ENCODE measurements around the gene HLA-B.

Gene HLA-B

GRCh38 chr6:31345026-31345730 lies 11.8 kb downstream of the HLA-B start:
- TF ChIP-seq POLR2AphosphoS5 (IDR thresholded peaks at IDR 0.05; ENCODE audit: low read depth, low read length) (no peak), SIN3A (IDR thresholded peaks at IDR 0.05; ENCODE audit: borderline replicate concordance, insufficient read depth, low read length) (no peak)

DNA sequence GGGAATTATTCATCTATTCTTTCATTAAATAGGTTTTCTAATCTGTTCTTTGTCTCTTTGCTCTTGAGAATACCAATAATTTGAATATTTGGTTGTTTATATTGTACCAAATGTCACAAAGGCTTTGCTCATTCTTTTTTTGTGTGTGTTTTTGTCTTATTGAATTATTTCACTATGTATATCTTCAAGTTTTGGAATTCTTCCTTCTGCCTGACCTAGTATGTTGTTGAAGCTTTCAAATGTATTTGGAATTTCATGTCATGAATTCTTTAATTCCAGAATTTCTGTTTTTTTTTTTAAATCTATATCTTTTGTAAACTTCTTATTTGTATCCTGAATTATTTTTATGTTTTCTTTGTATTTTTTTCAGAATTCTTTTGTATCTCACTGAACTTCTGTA lies 16.8 kb downstream of the HLA-B start:
- TF ChIP-seq SIN3A (IDR thresholded peaks at IDR 0.05; ENCODE audit: borderline replicate concordance, insufficient read depth, low read length) (no peak), TAF1 (IDR thresholded peaks at IDR 0.05; ENCODE audit: borderline replicate concordance, insufficient read depth, low read length) (no peak), FOXP2 (optimal IDR thresholded peaks at IDR 0.05; ENCODE audit: borderline replicate concordance, extremely low read depth, extremely low read length, insufficient read depth) (no peak), POLR2AphosphoS5 (IDR thresholded peaks at IDR 0.05; ENCODE audit: low read depth, low read length) (no peak)
- TF ChIP-seq, protein P1, sequence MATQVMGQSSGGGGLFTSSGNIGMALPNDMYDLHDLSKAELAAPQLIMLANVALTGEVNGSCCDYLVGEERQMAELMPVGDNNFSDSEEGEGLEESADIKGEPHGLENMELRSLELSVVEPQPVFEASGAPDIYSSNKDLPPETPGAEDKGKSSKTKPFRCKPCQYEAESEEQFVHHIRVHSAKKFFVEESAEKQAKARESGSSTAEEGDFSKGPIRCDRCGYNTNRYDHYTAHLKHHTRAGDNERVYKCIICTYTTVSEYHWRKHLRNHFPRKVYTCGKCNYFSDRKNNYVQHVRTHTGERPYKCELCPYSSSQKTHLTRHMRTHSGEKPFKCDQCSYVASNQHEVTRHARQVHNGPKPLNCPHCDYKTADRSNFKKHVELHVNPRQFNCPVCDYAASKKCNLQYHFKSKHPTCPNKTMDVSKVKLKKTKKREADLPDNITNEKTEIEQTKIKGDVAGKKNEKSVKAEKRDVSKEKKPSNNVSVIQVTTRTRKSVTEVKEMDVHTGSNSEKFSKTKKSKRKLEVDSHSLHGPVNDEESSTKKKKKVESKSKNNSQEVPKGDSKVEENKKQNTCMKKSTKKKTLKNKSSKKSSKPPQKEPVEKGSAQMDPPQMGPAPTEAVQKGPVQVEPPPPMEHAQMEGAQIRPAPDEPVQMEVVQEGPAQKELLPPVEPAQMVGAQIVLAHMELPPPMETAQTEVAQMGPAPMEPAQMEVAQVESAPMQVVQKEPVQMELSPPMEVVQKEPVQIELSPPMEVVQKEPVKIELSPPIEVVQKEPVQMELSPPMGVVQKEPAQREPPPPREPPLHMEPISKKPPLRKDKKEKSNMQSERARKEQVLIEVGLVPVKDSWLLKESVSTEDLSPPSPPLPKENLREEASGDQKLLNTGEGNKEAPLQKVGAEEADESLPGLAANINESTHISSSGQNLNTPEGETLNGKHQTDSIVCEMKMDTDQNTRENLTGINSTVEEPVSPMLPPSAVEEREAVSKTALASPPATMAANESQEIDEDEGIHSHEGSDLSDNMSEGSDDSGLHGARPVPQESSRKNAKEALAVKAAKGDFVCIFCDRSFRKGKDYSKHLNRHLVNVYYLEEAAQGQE (IDR thresholded peaks at IDR 0.05; ENCODE audit: insufficient read depth in 1 of 2, low read depth in 2 of 2, low read length in 2 of 2) = no peak

GRCh38 chr6:31339210-31339609 lies 17.8 kb downstream of the HLA-B start:
- TF ChIP-seq TAF1 (IDR thresholded peaks at IDR 0.05; ENCODE audit: borderline replicate concordance, insufficient read depth, low read length) (no peak), POLR2AphosphoS5 (IDR thresholded peaks at IDR 0.05; ENCODE audit: low read depth, low read length) (no peak), FOXP2 (optimal IDR thresholded peaks at IDR 0.05; ENCODE audit: borderline replicate concordance, extremely low read depth, extremely low read length, insufficient read depth) (no peak), SIN3A (IDR thresholded peaks at IDR 0.05; ENCODE audit: borderline replicate concordance, insufficient read depth, low read length) (no peak)
- TF ChIP-seq, protein P1 (IDR thresholded peaks at IDR 0.05; ENCODE audit: insufficient read depth in 1 of 2, low read depth in 2 of 2, low read length in 2 of 2) = no peak

- TF ChIP-seq FOXP2 (optimal IDR thresholded peaks at IDR 0.05; ENCODE audit: borderline replicate concordance, extremely low read depth, extremely low read length, insufficient read depth) = no peak
- TF ChIP-seq, protein P1 (IDR thresholded peaks at IDR 0.05; ENCODE audit: insufficient read depth in 1 of 2, low read depth in 2 of 2, low read length in 2 of 2) = no peak
- no peak for TF ChIP-seq SIN3A (IDR thresholded peaks at IDR 0.05; ENCODE audit: borderline replicate concordance, insufficient read depth, low read length)
- TF ChIP-seq TAF1 (IDR thresholded peaks at IDR 0.05; ENCODE audit: borderline replicate concordance, insufficient read depth, low read length) = no peak
Observed at GRCh38 chr6:31336896-31337496, 20.0 kb downstream of the HLA-B start.

GRCh38 chr6:31332637-31333602 lies 24.1 kb downstream of the HLA-B start:
- no peak for TF ChIP-seq TAF1 (IDR thresholded peaks at IDR 0.05; ENCODE audit: borderline replicate concordance, insufficient read depth, low read length)
- TF ChIP-seq POLR2AphosphoS5 (IDR thresholded peaks at IDR 0.05; ENCODE audit: low read depth, low read length) = no peak
- no peak for TF ChIP-seq FOXP2 (optimal IDR thresholded peaks at IDR 0.05; ENCODE audit: borderline replicate concordance, extremely low read depth, extremely low read length, insufficient read depth)
- TF ChIP-seq SIN3A (IDR thresholded peaks at IDR 0.05; ENCODE audit: borderline replicate concordance, insufficient read depth, low read length) = no peak
- TF ChIP-seq, protein P1 (IDR thresholded peaks at IDR 0.05; ENCODE audit: insufficient read depth in 1 of 2, low read depth in 2 of 2, low read length in 2 of 2) = no peak
